Smooth muscle cell (in vitro differentiated cells): ENCODE measurements around the gene ACVR1C. TPM values are rescaled to one million over a fixed set of nuclear protein-coding genes. Genes with fewer than 3 reads are reported as not detected.

Source experiments
- DNase-seq: peaks from one replicate; lab custom pipeline; 2025; ENCODE audit not compliant: unreplicated experiment; lab: John Stamatoyannopoulos, UW
- H2AFZ ChIP-seq: fragments of 200-600 bp; sonication (generic); 2 replicates; pipeline ENCODE4 v1.6.0; 2016; ENCODE audit warnings: antibody characterized with exemption, low read depth, mild to moderate bottlenecking
- H3F3A ChIP-seq: fragments of 200-600 bp; sonication (generic); 2 replicates; pipeline ENCODE4 v1.6.0; 2017; ENCODE audit warnings: antibody characterized with exemption, low read depth
- H3K27ac ChIP-seq: fragments of 200-600 bp; sonication (generic); 2 replicates; pipeline ENCODE4 v1.5.1; 2016; ENCODE audit warnings: low read depth, mild to moderate bottlenecking
- H3K27me3 ChIP-seq: fragments of 200-600 bp; sonication (generic); 2 replicates; pipeline ENCODE4 v1.6.1; 2016; ENCODE audit warnings: low read depth, mild to moderate bottlenecking
- H3K36me3 ChIP-seq: fragments of 200-600 bp; sonication (generic); 2 replicates; pipeline ENCODE4 v1.5.1; 2016; ENCODE audit warnings: low read depth
- H3K4me1 ChIP-seq: fragments of 200-600 bp; sonication (generic); 2 replicates; pipeline ENCODE4 v1.5.1; 2016; ENCODE audit warnings: low read depth
- H3K4me2 ChIP-seq: fragments of 200-600 bp; sonication (generic); 2 replicates; pipeline ENCODE4 v1.6.0; 2016; ENCODE audit warnings: mild to moderate bottlenecking
- H3K4me3 ChIP-seq: fragments of 200-600 bp; sonication (generic); 2 replicates; pipeline ENCODE4 v1.5.1; 2016; ENCODE audit warnings: mild to moderate bottlenecking
- H3K79me2 ChIP-seq: fragments of 200-600 bp; sonication (generic); 2 replicates; pipeline ENCODE4 v1.6.0; 2016; ENCODE audit warnings: low read depth, mild to moderate bottlenecking
- H3K9ac ChIP-seq: fragments of 200-600 bp; sonication (generic); 2 replicates; pipeline ENCODE4 v1.6.0; 2016; ENCODE audit warnings: low read depth
- H3K9me3 ChIP-seq: fragments of 200-600 bp; sonication (generic); replicated peaks from 2 replicates; pipeline ENCODE4 v1.5.1; 2016; ENCODE audit warnings: low read depth
- H4K20me1 ChIP-seq: fragments of 200-600 bp; sonication (generic); 2 replicates; pipeline ENCODE4 v1.6.0; 2016; ENCODE audit warnings: low read depth
- WGBS: methylation state at CpG from one replicate; pipeline ENCODE4 v1.1.7; 2016; ENCODE audit warnings: low lambda C conversion rate; 5-methylcytosine and 5-hydroxymethylcytosine counted together
- polyA plus RNA-seq: library from polyadenylated mRNA; unstranded; fragments of >200 nt; fragmentation: Nextera tagmentation; extraction: Ambion mirVana; gene quantifications from 2 replicates; pipeline ENCODE4 v1.2.1, GENCODE V29; 2016
- total RNA-seq: library from RNA; depleted of rRNA; stranded (reverse); fragments of >200 nt; gene quantifications from 2 replicates; pipeline ENCODE4 v1.2.3, GENCODE V29; 2014
- TF ChIP-seq, protein P1 (sequence below): fragments of 200-600 bp; sonication (generic); IDR thresholded peaks from 2 replicates; pipeline ENCODE4 v1.5.1; 2017; ENCODE audit warnings: borderline replicate concordance, mild to moderate bottlenecking, antibody characterized with exemption; ENCODE audit not compliant: insufficient read depth, poor library complexity, severe bottlenecking

ACVR1C gene
- total and polyA plus RNA-seq, 2 experiments from 2014 or later: 0.36 TPM; not detected in 1

DNA sequence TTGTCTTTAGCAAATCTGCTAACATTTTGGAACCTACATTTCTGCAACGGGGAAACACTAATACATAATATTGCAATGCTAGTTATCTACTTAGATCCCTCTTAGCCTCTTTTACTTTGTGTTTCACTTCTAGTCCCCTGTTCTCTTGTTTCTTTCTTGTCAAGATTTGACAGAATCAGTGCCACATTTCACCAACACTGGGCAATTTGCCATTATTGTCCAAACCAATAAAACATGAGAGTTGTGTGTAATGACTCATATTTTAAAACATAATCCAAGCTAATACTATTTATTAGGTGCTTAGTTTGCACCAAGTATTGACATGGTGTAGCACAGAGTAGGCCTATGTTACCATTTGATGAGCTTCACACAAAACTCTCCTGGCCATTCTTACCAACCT lies 33.7 kb upstream of the ACVR1C start:
- H3K4me1 ChIP-seq: no peaks in the 10 kb centered on the region
- no peaks in the 10 kb centered on the region for H3F3A ChIP-seq
- H2AFZ ChIP-seq: no peak overlapping the region
- no peak overlapping the region for H3K4me2 ChIP-seq
- no peaks in the 10 kb centered on the region for H3K79me2 ChIP-seq
- TF ChIP-seq, protein P1, sequence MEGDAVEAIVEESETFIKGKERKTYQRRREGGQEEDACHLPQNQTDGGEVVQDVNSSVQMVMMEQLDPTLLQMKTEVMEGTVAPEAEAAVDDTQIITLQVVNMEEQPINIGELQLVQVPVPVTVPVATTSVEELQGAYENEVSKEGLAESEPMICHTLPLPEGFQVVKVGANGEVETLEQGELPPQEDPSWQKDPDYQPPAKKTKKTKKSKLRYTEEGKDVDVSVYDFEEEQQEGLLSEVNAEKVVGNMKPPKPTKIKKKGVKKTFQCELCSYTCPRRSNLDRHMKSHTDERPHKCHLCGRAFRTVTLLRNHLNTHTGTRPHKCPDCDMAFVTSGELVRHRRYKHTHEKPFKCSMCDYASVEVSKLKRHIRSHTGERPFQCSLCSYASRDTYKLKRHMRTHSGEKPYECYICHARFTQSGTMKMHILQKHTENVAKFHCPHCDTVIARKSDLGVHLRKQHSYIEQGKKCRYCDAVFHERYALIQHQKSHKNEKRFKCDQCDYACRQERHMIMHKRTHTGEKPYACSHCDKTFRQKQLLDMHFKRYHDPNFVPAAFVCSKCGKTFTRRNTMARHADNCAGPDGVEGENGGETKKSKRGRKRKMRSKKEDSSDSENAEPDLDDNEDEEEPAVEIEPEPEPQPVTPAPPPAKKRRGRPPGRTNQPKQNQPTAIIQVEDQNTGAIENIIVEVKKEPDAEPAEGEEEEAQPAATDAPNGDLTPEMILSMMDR: no peak
- no peaks in the 10 kb centered on the region for H3K9me3 ChIP-seq
- 95% methylated on average over 1 of the region's 1 CpG for WGBS
- H3K27ac ChIP-seq: no peak overlapping the region
- H3K27me3 ChIP-seq: no peaks in the 10 kb centered on the region
- no peaks in the 10 kb centered on the region for H4K20me1 ChIP-seq
- no peaks in the 10 kb centered on the region for H3K36me3 ChIP-seq
- no peak overlapping the region for H3K4me3 ChIP-seq
- H3K9ac ChIP-seq: no peak overlapping the region
- no peak for DNase-seq

DNA sequence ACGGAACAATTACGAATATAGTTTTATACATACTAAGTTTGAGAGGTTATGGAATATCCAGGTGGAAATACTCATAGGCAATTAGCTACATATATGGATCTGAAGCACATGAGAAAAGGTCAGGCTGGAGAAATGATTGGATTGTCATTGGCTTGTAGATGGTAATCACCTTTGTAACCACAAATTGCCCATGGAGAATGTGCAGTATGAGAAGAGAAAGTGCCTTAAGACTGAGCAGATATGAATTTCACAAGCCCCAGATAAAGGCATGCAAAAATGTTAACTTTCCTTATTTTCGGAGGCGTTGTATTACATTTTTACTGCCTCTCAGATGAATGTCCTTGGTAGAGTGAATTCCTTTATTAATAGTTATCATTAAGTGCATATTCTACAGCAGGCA lies 33.1 kb upstream of the ACVR1C start:
- no peaks in the 10 kb centered on the region for H4K20me1 ChIP-seq
- H3K4me3 ChIP-seq: no peak overlapping the region
- 71% methylated on average over 4 of the region's 4 CpGs for WGBS
- no peak for DNase-seq
- TF ChIP-seq, protein P1: no peak
- no peak overlapping the region for H3K27ac ChIP-seq
- H3K4me1 ChIP-seq: no peaks in the 10 kb centered on the region
- no peak overlapping the region for H3K9ac ChIP-seq
- no peak overlapping the region for H2AFZ ChIP-seq
- no peaks in the 10 kb centered on the region for H3F3A ChIP-seq
- H3K36me3 ChIP-seq: no peaks in the 10 kb centered on the region
- H3K4me2 ChIP-seq: no peak overlapping the region
- H3K27me3 ChIP-seq: no peaks in the 10 kb centered on the region
- no peaks in the 10 kb centered on the region for H3K79me2 ChIP-seq
- no peaks in the 10 kb centered on the region for H3K9me3 ChIP-seq

DNA sequence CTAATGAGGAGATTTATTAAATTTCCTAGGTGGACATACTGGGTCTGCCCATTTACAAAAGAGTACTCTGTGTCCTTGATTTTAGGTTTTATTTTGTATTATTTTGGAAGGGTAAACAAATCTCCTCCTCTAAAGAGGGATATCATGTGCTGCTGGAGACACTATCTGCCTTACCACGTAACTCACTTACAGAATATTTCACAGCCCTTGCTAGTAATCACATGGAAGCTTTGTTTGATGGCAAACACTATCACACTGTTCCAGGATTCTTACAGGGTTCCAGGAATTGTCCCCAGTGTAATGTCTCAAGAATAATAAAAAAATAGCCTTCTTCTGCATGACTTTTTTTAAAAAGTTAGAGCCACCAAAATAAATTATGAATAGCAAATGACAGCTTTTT lies 29.2 kb upstream of the ACVR1C start:
- H3K27me3 ChIP-seq: no peaks in the 10 kb centered on the region
- H3K79me2 ChIP-seq: no peaks in the 10 kb centered on the region
- WGBS: 80% methylated on average over 1 of the region's 1 CpG
- H4K20me1 ChIP-seq: no peaks in the 10 kb centered on the region
- no peaks in the 10 kb centered on the region for H3K4me1 ChIP-seq
- no peak overlapping the region for H3K9ac ChIP-seq
- no peak overlapping the region for H2AFZ ChIP-seq
- no peaks in the 10 kb centered on the region for H3F3A ChIP-seq
- H3K4me2 ChIP-seq: no peak overlapping the region
- no peaks in the 10 kb centered on the region for H3K9me3 ChIP-seq
- no peaks in the 10 kb centered on the region for H3K36me3 ChIP-seq
- TF ChIP-seq, protein P1: no peak
- no peak for DNase-seq
- no peak overlapping the region for H3K4me3 ChIP-seq
- H3K27ac ChIP-seq: no peak overlapping the region

DNA sequence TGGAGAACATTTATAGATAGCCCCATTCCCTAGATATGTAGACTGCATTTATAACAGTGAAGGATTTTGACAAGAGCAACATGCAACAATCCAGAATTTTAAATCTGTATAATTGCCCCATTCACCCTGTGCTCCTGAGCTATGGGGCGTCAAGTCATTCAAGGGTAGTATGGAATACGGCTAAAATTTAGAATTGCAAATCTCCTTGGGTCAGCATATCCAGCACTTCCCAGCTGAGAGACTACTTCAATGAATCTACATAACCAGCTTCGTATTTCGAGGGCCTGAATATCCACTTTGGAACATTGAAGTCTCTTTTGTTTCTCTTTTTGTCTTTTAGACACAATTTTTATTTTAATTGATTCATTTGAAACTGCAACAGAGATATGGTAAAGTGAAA lies 28.4 kb upstream of the ACVR1C start:
- Histone ChIP-seq H3K4me3 (no peak overlapping the region), H3K4me2 (no peak overlapping the region), H3K27ac (no peak overlapping the region), H3K27me3 (no peaks in the 10 kb centered on the region), H2AFZ (no peak overlapping the region), H3K9me3 (no peaks in the 10 kb centered on the region), H4K20me1 (no peaks in the 10 kb centered on the region), H3K36me3 (no peaks in the 10 kb centered on the region), H3K79me2 (no peaks in the 10 kb centered on the region), H3K4me1 (no peaks in the 10 kb centered on the region), H3K9ac (no peak overlapping the region), H3F3A (no peaks in the 10 kb centered on the region)
- 82% methylated on average over 4 of the region's 4 CpGs for WGBS
- DNase-seq: no peak
- TF ChIP-seq, protein P1: no peak
